CD14-positive monocyte (primary cell): ENCODE data around the gene PALS2. TPM values are rescaled to one million over a fixed set of nuclear protein-coding genes. Genes with fewer than 3 reads are reported as not detected.

Experiments
- DNase-seq, 3 donors: peaks; one replicate each; pipeline ENCODE4 v3.0.0-alpha.2; 2011 to 2022
- H2AFZ ChIP-seq: 2 replicates; pipeline ENCODE4 v1.6.0; 2012; ENCODE audit warnings: mild to moderate bottlenecking, low read depth, low read length, inconsistent platforms; ENCODE audit not compliant: insufficient read depth, poor library complexity, severe bottlenecking
- H3K27ac ChIP-seq, 2 donors: 1 replicate in 1 of 2; 2 replicates in 1 of 2; pipeline ENCODE4 v1.5.1; 2012 to 2013; ENCODE audit warnings: low read length in 2 of 2, control low read depth in 1 of 2, inconsistent platforms in 1 of 2, low read depth in 1 of 2, mild to moderate bottlenecking in 1 of 2
- H3K27me3 ChIP-seq, 2 donors: one replicate each; pipeline versions ENCODE4 v1.6.0 to v1.6.1; 2011 to 2013; ENCODE audit warnings: low read length in 2 of 2; ENCODE audit not compliant: control insufficient read depth in 2 of 2, insufficient read depth in 2 of 2
- H3K36me3 ChIP-seq, 2 donors: replicated peaks in 1 of 2; 1 replicate in 1 of 2; 2 replicates in 1 of 2; pipeline versions ENCODE4 v1.5.1 to v1.6.1; 2012 to 2013; ENCODE audit warnings: low read length in 2 of 2, control low read depth in 1 of 2, inconsistent platforms in 1 of 2, mild to moderate bottlenecking in 1 of 2; ENCODE audit not compliant: insufficient read depth in 2 of 2, control insufficient read depth in 1 of 2
- H3K4me1 ChIP-seq, 2 donors: 1 replicate in 1 of 2; 2 replicates in 1 of 2; pipeline versions ENCODE4 v1.5.1 to v1.6.1; 2012 to 2013; ENCODE audit warnings: low read length in 2 of 2, control low read depth in 1 of 2, inconsistent platforms in 1 of 2, mild to moderate bottlenecking in 1 of 2, moderate library complexity in 1 of 2; ENCODE audit not compliant: insufficient read depth in 2 of 2, control insufficient read depth in 1 of 2
- H3K4me2 ChIP-seq: replicated peaks from 2 replicates; pipeline ENCODE3; 2012; ENCODE audit warnings: low read length, moderate library complexity, mild to moderate bottlenecking; ENCODE audit not compliant: poor library complexity, severe bottlenecking; ENCODE audit errors: extremely low read depth
- H3K4me3 ChIP-seq, 3 experiments: fragments of 200-600 bp in 1 of 3; sonication (generic) in 1 of 3; replicated peaks in 1 of 3; 1 replicate in 2 of 3; 2 replicates in 1 of 3; pipeline ENCODE4 v1.5.1; 2011 to 2013; ENCODE audit warnings: low read length in 3 of 3, mild to moderate bottlenecking in 3 of 3, control low read depth in 2 of 3, low read depth in 2 of 3, inconsistent platforms in 1 of 3, moderate library complexity in 1 of 3
- H3K79me2 ChIP-seq: 2 replicates; pipeline ENCODE4 v1.6.0; 2012; ENCODE audit warnings: mild to moderate bottlenecking, control low read depth, inconsistent platforms, low read length, moderate library complexity; ENCODE audit not compliant: insufficient read depth
- H3K9ac ChIP-seq: 2 replicates; pipeline ENCODE4 v1.6.0; 2017; ENCODE audit warnings: low read length, mild to moderate bottlenecking; ENCODE audit not compliant: insufficient read depth, poor library complexity, severe bottlenecking
- H3K9me3 ChIP-seq, 2 donors: replicated peaks in 1 of 2; 1 replicate in 1 of 2; 2 replicates in 1 of 2; pipeline versions ENCODE4 v1.5.1 to v1.6.1; 2012 to 2013; ENCODE audit warnings: low read length in 2 of 2, control low read depth in 1 of 2; ENCODE audit not compliant: control insufficient read depth in 1 of 2, insufficient read depth in 1 of 2
- H4K20me1 ChIP-seq: 2 replicates; pipeline ENCODE4 v1.6.0; 2012; ENCODE audit warnings: mild to moderate bottlenecking, low read length, control low read depth, moderate library complexity; ENCODE audit not compliant: insufficient read depth
- H3K27ac Mint-ChIP-seq, 7 donors: one replicate each; pipeline ENCODE4 v1.8.0; 2020; ENCODE audit warnings: mild to moderate bottlenecking in 7 of 7, mixed read lengths in 7 of 7, moderate library complexity in 6 of 7, inconsistent platforms in 2 of 7
- H3K27me3 Mint-ChIP-seq, 3 donors: one replicate each; pipeline ENCODE4 v1.8.0; 2021 to 2022; ENCODE audit warnings: low read depth in 3 of 3, mild to moderate bottlenecking in 3 of 3, mixed read lengths in 3 of 3, moderate library complexity in 3 of 3, inconsistent platforms in 1 of 3
- H3K36me3 Mint-ChIP-seq, 2 donors: one replicate each; pipeline ENCODE4 v1.8.0; 2020; ENCODE audit warnings: mixed read lengths in 2 of 2, inconsistent platforms in 1 of 2, mild to moderate bottlenecking in 1 of 2
- H3K4me1 Mint-ChIP-seq: one replicate; pipeline ENCODE4 v1.8.0; 2020; ENCODE audit warnings: mild to moderate bottlenecking, mixed read lengths
- H3K4me3 Mint-ChIP-seq, 2 donors: one replicate each; pipeline ENCODE4 v1.8.0; 2020; ENCODE audit warnings: mild to moderate bottlenecking in 2 of 2, mixed read lengths in 2 of 2, moderate library complexity in 1 of 2
- H3K9me3 Mint-ChIP-seq, 7 donors: one replicate each; pipeline ENCODE4 v1.8.0; 2020 to 2022; ENCODE audit warnings: mixed read lengths in 7 of 7, mild to moderate bottlenecking in 6 of 7, moderate library complexity in 6 of 7, inconsistent platforms in 2 of 7
- WGBS: methylation state at CpG from one replicate; pipeline ENCODE4 v1.1.5; 2013; ENCODE audit warnings: missing lambda C conversion rate; ENCODE audit not compliant: insufficient coverage; 5-methylcytosine and 5-hydroxymethylcytosine counted together
- intact Hi-C, 2 donors: fragments of 100-400 bp; cut with micrococcal nuclease; formaldehyde crosslinking; loops; one replicate each; pipeline versions ENCODE4 v1.15.0 to v1.15.1; 2023
- polyA plus RNA-seq, 3 donors: library from polyadenylated mRNA; depleted of rRNA in 1 of 3; unstranded in 2 of 3; stranded (reverse) in 1 of 3; fragments of 300-500 nt in 2 of 3; fragments of >200 nt in 1 of 3; fragmentation: Illumina TruSeq in 2 of 3; gene quantifications; 1 replicate in 2 of 3; 2 replicates in 1 of 3; pipeline ENCODE4 v1.2.3, GENCODE V29; 2012 to 2021
- TF ChIP-seq, protein P1 (sequence below): fragments of 200-600 bp; IDR thresholded peaks from one replicate; pipeline ENCODE4 v1.8.0; 2022; ENCODE audit warnings: antibody characterized with exemption, mild to moderate bottlenecking

PALS2 gene
- polyA plus RNA-seq, 3 donors: 0.08 to 3.0 (median 2.8) TPM

DNA sequence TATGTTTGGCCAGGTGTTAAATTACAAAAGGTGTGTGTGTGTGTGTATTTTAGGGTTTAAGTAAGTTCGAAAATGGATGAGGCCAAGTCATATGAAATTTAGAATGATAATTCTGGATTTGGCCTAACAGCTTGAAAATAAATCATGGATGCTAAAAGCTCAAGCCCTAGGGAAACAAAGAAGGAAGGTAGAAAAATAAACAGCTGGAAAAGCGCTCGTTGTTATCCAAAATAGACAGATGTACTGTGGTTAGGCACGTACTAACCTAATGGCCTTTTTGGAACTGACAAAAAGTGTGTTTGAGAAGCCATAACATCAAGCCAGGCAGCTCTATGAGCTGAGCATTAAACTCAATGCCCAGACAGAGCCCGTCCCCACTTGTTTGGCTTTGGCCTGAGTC lies 17.5 kb upstream of the PALS2 start:
- Histone ChIP-seq H3K4me1 (no peaks in the 10 kb centered on the region), H3K4me2 (no peak overlapping the region), H3K4me3 (no peak overlapping the region), H3K27me3 (no peaks in the 10 kb centered on the region), H3K9me3 (no peaks in the 10 kb centered on the region), H3K9ac (no peak overlapping the region), H4K20me1 (no peaks in the 10 kb centered on the region), H2AFZ (no peak overlapping the region), H3K79me2 (no peaks in the 10 kb centered on the region), H3K36me3 (no peaks in the 10 kb centered on the region), H3K27ac (no peak overlapping the region)
- DNase-seq: no peak
- peaks cover 0 to 1% (median 0%) of the 10 kb centered on the region in 3 donors for H3K27me3 Mint-ChIP-seq
- no peak overlapping the region for H3K4me3 Mint-ChIP-seq
- no peaks in the 10 kb centered on the region for H3K4me1 Mint-ChIP-seq
- 98% methylated on average over 5 of the region's 5 CpGs for WGBS
- H3K9me3 Mint-ChIP-seq: peaks cover 0 to 2% (median 0%) of the 10 kb centered on the region in 7 donors
- intact Hi-C loops: no loop called here
- H3K36me3 Mint-ChIP-seq: no peaks in the 10 kb centered on the region
- TF ChIP-seq, protein P1, sequence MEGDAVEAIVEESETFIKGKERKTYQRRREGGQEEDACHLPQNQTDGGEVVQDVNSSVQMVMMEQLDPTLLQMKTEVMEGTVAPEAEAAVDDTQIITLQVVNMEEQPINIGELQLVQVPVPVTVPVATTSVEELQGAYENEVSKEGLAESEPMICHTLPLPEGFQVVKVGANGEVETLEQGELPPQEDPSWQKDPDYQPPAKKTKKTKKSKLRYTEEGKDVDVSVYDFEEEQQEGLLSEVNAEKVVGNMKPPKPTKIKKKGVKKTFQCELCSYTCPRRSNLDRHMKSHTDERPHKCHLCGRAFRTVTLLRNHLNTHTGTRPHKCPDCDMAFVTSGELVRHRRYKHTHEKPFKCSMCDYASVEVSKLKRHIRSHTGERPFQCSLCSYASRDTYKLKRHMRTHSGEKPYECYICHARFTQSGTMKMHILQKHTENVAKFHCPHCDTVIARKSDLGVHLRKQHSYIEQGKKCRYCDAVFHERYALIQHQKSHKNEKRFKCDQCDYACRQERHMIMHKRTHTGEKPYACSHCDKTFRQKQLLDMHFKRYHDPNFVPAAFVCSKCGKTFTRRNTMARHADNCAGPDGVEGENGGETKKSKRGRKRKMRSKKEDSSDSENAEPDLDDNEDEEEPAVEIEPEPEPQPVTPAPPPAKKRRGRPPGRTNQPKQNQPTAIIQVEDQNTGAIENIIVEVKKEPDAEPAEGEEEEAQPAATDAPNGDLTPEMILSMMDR: no peak
- H3K27ac Mint-ChIP-seq: no peak overlapping the region

DNA sequence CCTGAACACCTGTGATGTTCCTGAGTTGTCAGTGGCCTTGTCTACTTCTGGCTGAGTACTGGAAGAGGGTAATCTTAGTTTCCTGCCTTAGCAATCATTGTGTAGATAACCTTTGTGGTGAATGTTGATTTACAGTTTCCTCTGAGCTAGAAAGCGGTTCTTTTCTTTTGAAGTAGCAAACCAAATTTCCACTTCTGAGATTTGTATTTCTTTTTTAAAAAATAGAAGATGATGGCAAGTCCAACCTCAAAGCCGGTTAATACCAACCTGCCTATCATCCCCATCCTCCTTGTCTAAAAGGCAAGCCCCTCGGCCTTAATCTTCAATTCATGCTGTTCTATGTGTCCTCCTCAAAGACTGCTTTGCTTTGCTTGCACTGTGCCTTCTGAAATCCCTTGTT lies 12.5 kb upstream of the PALS2 start:
- Histone ChIP-seq H3K79me2 (no peaks in the 10 kb centered on the region), H3K27me3 (no peaks in the 10 kb centered on the region), H3K27ac (no peak overlapping the region), H4K20me1 (no peaks in the 10 kb centered on the region), H3K4me2 (no peak overlapping the region), H3K9me3 (no peaks in the 10 kb centered on the region), H3K9ac (no peak overlapping the region), H3K36me3 (no peaks in the 10 kb centered on the region), H3K4me3 (no peak overlapping the region), H2AFZ (no peak overlapping the region), H3K4me1 (no peaks in the 10 kb centered on the region)
- intact Hi-C loops: no loop called here
- WGBS: 100% methylated on average over 1 of the region's 3 CpGs
- no peaks in the 10 kb centered on the region for H3K9me3 Mint-ChIP-seq
- TF ChIP-seq, protein P1: no peak
- no peaks in the 10 kb centered on the region for H3K4me1 Mint-ChIP-seq
- H3K27ac Mint-ChIP-seq: no peak overlapping the region
- no peak for DNase-seq
- no peaks in the 10 kb centered on the region for H3K36me3 Mint-ChIP-seq
- peaks cover 0 to 1% (median 1%) of the 10 kb centered on the region in 3 donors for H3K27me3 Mint-ChIP-seq
- H3K4me3 Mint-ChIP-seq: no peak overlapping the region
